CD4-positive, alpha-beta T cell treated with Interleukin-1 beta for 1 hour (primary cell): ENCODE results near the gene NR1H2.
"Not testable (repeated sequence)": the region's sequence is repeated elsewhere in the genome, so short reads cannot be mapped to it uniquely, and the experiment has no call there.

ENCODE experiments used
- DNase-seq, 2 donors: peaks; one replicate each; pipeline ENCODE4 v3.0.0-alpha.2; 2020 to 2022

The NR1H2 gene

GRCh38 chr19:50379602-50380001 is 3.3 kb downstream of the NR1H2 start:
- DNase-seq: no peak

GRCh38 chr19:50380137-50380536 is 3.9 kb downstream of the NR1H2 start:
- no peak for DNase-seq

- no peak for DNase-seq
Measured at GRCh38 chr19:50380751-50381151, 4.5 kb downstream of the NR1H2 start.

- no peak for DNase-seq
Measured at GRCh38 chr19:50381881-50382729, 5.8 kb downstream of the NR1H2 start.

GRCh38 chr19:50383001-50383851 is 7.0 kb downstream of the NR1H2 start:
- no peak for DNase-seq

GRCh38 chr19:50383852-50384684 is 7.8 kb downstream of the NR1H2 start, which contains the start of gene POLD1:
POLD1 (plus strand) TSS chr19:50384347; CDS start chr19:50398852, 14,505 bp downstream.
- peak; percentile 99 for DNase-seq

- DNase-seq: no peak
Measured at GRCh38 chr19:50384685-50385535, 8.7 kb downstream of the NR1H2 start.

GRCh38 chr19:50387176-50387867 is 11.1 kb downstream of the NR1H2 start:
- peak in 1 of 2 donors; percentile 56 for DNase-seq

GRCh38 chr19:50387868-50388245 is 11.6 kb downstream of the NR1H2 start:
- DNase-seq: no peak

- not testable (repeated sequence) for DNase-seq
Measured at GRCh38 chr19:50390295-50390694, 14.0 kb downstream of the NR1H2 start.

- not testable (repeated sequence) for DNase-seq
Measured at GRCh38 chr19:50390952-50391351, 14.7 kb downstream of the NR1H2 start.

- no peak for DNase-seq
Measured at GRCh38 chr19:50392759-50393158, 16.5 kb downstream of the NR1H2 start.

- no peak for DNase-seq
Measured at GRCh38 chr19:50393589-50393988, 17.3 kb downstream of the NR1H2 start.

GRCh38 chr19:50394017-50394416 is 17.8 kb downstream of the NR1H2 start:
- DNase-seq: no peak

GRCh38 chr19:50398675-50399367 is 22.6 kb downstream of the NR1H2 start:
- DNase-seq: no peak

- no peak for DNase-seq
Measured at GRCh38 chr19:50399368-50399745, 23.1 kb downstream of the NR1H2 start.

- no peak for DNase-seq
Measured at GRCh38 chr19:50401605-50402450, 25.6 kb downstream of the NR1H2 start.

GRCh38 chr19:50402544-50403301 is 26.5 kb downstream of the NR1H2 start:
- DNase-seq: no peak
